HG02885 (cell line): ENCODE data around the gene WDR88.
"Not testable (repeated sequence)": the region's sequence is repeated elsewhere in the genome, so short reads cannot be mapped to it uniquely, and the experiment has no call there.

Source experiments
- ATAC-seq: cut with Tn5 transposase; IDR thresholded peaks from one replicate; pipeline ENCODE4 v1.9.1; 2021; ENCODE audit warnings: mild to moderate bottlenecking; ENCODE audit not compliant: unreplicated experiment, poor library complexity

WDR88 gene

DNA sequence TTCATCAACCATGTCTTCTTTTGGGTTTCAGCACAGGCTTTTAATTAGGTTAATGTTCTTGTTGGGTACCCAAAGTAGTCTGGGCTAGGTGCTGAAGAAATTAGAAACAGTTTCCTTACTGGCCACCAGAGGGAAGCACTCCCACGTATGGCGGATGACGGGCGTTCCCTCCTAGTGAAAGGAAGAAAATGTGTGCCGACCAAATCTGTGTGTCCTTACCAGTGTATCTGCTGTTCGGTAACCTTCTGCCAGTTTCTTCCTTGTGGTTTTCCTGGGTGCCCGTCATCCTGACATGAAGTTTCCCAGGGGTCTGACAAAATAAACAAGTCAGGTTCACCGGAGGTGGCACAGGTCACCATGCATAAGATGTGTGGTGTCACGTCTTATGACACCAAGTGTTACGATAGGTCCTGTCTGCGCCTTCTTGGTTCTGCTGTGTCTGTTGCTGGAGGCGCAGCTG lies 6.0 kb upstream of the WDR88 start:
- ATAC-seq: peak; percentile 59

DNA sequence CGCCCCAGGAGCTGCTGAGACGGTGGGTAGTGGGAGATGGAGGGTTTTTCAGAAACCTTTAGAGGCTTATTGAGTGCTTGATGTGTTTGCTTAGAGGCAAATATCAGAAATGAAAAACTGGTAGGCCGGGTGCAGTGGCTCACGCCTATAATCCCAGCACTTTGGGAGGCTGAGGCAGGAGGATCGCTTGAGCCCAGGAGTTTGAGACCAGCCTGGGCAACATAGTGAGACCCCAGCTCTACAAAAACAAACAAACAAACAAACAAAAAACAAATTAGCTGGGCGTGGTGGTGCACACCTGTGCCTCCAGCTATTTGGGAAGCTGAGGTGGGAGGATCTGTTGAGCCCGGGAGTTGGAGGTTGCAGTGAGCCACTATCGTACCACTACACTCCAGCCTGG lies 5.2 kb upstream of the WDR88 start:
- ATAC-seq: not testable (repeated sequence)

DNA sequence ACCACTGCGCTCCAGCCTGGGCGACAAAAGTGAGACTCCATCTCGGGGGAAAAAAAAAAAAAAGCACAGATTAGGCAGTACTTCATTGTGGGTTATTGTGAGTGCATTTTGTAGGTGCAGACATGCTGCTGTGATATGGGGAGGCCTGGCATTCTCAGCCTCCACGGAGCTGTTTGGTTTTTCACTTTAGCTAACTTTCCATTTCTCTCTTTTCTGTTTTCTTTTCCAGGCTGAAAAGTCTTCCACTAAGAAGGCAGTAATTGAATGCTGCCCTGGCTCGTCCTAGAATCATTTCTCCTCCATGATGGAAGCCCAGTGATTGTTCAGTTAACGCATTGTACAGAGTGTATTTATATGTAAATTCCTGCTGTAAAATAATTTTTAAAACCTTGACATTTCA lies 2.0 kb upstream of the WDR88 start:
- no peak for ATAC-seq

DNA sequence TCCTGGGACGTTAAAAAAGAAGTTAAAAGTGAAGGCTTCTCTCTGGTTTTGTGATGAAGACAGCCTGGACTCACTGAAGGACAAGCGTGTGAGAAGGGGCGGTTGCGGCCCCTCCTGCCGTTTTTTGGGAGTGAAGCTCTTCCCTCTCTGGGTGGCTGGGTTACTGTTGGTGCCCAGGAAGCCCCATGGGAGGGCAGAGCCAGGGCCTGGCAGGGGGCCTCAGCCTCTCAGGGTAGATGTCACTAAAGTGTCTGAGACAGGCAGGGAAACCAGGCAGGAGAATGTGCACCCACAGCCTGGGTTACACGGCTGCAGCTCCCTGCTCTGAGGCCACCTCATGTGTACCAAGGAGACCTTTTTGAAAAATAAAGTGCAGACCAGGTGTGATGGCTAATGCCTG lies 1.5 kb upstream of the WDR88 start:
- ATAC-seq: no peak

DNA sequence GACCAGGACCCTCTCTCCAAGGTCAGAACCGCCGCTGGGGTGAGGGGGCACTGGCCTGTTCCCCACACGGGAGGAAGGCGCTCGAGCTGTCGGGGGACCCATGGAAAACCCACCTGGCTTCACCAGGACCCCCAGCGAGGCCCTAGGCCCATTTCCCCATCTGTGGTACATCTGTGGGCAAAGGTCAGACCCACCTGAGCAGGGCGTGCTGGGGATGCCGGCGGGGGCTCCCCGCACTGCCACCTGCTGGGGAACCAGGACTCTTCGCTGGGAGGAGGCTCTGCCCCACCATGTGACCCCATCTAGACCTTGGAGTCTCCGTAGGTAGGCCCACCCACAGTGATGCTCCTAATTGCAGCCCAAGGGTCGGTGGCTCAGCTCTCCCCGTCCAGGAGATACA lies 511 bp downstream of the WDR88 start:
- no peak for ATAC-seq

DNA sequence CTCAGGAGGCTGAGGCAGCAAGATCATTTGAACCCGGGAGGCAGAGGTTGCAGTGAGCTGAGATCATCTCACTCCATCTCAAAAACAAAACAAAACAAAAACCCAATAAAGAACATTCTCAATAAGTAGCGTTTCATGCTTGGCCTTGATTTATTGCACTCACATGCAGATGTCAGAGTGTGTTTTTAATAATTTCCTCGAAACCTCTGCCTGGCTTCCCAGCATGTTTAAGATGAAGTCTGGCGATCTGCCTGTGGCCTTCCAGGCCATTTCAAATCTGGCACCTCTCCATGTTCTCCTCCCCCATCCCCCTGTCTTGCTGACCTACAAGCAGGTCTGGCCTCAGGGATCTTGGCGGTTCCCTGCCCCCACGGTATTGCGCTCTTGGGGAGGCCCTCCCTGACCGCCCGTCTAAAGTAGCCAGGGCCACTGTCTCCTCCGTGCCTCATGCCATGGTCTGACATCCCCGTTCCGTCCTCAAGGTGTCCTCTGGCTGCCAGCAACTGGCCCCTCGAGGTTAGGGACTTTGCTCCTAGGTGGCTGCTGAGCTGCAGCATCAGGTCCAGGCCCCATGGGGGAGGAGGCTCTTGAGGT lies 1.6 kb downstream of the WDR88 start:
- no peak for ATAC-seq

DNA sequence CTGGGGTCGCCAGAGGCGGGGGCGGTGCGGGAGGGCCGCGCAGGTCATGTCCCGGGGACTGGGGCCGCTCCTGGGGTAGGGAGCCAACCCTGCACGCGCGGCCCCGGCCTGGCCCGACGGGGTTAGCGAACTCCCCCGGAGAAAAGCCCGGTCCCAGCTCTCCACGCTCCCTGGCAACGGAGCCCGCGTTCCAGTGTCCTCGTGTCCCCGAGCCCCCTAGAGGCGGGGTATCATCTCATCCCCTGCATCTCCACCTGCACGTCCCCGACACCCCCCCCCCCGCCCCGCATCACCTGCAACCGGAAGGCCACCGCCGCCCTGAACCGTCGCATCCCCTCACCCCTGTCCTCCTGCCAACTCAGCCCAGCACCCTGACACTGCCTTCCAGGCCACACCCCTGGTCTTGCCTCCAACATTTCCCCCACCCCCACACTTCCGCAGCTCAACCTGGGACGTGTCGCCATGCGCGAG lies 2.7 kb downstream of the WDR88 start:
- ATAC-seq: no peak

DNA sequence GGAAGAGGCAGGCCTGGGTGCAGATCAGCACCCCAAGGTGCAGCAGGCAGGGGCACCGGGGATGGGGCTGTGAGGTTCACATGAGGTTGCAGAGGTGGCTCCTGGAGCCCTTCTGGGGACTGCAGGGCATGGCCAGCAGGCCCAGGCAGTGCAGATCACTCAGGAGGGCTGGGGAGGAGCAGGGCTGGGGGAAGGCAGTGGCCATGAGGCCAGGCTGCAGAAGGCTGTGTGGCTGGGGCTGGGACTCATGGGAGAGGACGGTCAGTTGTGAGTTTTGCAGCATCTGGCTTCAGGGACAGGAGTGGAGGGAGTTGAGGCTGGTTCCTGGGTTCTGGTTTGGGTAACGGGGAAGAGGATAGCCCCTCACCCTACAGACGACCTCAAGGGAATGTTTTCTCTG lies 7.3 kb downstream of the WDR88 start:
- no peak for ATAC-seq

DNA sequence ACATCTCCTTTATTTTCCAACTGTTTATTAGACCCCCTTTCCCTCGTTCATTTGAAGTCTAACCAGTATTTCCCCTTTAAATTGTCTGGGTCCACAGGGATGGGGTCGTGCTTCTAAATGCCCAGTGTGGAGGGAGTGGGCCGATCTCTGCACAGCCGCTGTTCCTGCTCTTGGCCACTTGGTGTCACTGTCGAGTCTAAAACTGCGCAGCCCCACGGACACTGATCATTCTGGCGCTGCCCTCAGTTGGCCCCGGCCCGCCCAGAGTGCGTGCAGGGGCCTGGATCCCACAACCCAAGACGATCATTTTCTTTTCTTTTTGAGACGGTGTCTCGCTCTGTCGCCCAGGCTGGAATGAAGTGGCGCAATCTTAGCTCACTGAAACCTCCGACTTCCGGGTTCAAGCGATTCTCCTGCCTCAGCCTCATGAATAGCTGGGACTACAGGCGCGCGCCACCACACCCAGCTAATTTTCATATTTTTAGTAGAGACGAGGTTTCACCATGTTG lies 12.0 kb downstream of the WDR88 start:
- peak; percentile 68 for ATAC-seq

DNA sequence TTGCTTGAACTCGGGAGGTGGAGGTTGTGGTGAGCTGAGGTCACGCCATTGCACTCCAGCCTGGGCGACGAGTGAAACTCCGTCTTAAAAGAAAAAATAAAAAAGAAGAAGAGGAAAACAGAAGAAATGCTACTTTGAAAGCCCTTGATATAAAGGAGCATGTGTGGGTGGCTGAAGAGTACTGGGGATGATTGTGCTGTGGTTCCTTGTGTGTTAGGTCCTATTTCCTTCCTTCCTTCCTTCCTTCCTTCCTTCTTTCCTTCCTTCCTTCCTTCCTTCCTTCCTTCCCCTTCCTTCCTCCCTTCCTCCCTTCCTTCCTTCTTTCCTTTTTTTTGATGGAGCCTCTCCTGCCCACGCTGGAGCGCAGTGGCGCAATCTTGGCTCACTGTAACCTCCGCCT lies 14.3 kb downstream of the WDR88 start:
- no peak for ATAC-seq

DNA sequence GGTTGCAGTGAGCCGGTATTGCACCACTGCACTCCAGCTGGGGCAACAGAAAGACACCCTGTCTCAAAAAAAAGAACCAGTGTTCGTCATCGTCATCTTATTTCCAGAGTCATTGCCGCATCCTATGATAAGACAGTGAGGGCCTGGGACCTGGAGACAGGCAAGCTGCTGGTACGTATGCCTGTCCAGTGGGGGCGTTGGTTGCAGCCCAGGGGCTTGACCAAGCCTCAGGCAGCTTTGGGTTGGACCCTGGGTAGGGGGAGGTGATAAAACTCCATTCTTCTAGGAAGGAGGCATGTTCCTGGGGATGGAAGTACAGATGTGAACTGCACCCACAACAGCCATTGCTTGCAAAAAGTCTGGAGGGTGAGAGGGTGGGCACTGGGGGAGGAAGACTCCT lies 15.6 kb downstream of the WDR88 start:
- no peak for ATAC-seq

DNA sequence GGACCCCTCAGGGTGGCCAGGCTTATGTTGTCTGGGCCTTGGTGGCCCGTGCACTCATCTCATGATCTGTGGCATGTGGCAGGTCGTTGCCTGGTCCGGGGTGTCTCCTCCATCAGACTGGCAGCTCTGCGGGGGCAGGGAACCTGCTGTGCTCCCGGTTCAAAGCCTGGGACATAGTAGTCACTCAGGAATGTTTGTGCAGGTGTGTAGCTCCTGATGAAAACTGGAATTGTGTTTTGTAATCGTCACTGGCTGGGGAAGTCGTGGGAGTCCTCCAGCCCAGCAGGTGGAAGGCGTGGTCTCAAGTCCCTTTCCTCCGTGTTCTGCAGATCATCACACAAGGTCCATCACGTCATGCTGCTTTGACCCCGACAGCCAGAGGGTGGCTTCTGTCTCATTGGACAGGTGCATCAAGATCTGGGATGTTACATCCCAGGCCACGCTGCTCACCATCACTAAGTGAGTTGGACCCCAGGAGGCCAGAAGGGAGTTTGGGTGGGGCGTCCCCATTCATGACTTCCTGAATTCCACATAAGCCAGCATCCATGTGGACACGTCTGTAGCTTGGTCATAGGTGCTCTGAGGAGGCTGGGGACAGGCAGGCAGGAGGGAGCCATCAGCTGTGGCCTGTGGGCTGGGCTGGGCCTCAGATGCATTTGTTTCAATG lies 19.1 kb downstream of the WDR88 start:
- no peak for ATAC-seq

DNA sequence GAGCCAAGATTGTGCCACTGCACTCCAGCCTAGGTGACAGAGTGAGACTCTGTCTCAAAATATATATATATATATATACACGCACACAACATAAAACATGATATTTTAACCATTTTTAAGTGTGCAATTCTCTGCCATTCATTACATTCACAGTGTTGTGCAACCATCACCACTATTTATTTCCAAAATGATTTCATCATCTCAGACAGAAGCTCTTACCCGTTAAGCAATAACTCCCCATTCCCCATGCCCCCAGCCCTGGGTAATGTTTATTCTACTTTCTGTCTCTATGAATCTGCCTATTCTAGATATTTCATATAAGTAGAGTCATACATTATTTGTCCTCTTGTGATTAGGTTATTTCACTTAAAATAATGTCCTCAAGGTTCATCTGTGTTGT lies 20.3 kb downstream of the WDR88 start:
- no peak for ATAC-seq

DNA sequence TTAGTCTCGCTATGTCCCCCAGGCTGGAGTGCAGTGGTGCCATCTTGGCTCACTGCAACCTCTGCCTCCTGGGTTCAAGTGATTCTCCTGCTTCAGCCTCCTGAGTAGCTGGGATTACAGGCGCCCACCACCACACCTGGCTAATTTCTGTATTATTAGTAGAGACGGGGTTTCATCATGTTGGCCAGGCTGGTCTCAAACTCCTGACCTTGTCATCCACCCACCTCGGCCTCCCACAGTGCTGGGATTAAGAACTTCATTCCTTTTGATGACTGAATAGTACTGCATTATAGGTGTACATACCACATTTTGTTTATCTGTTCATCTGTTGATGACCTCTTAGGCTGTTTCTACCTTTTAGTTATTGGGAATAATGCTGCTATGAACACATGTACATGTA lies 20.7 kb downstream of the WDR88 start:
- not testable (repeated sequence) for ATAC-seq

DNA sequence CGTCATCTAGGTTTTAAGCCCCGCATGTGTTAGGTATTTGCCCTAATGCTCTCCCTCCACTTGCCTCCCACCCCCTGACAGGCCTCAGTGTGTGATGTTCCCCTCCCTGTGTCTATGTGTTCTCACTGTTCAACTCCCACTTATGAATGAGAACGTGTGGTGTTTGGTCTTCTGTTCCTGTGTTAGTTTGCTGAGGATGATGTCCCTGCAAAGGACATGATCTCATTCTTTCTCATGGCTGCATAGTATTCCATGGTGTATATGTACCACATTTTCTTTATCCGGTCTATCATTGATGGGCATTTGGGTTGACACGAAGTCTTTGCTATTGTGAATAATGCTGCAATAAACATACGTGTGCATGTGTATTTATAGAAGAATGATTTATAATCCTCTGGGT lies 22.4 kb downstream of the WDR88 start:
- not testable (repeated sequence) for ATAC-seq

DNA sequence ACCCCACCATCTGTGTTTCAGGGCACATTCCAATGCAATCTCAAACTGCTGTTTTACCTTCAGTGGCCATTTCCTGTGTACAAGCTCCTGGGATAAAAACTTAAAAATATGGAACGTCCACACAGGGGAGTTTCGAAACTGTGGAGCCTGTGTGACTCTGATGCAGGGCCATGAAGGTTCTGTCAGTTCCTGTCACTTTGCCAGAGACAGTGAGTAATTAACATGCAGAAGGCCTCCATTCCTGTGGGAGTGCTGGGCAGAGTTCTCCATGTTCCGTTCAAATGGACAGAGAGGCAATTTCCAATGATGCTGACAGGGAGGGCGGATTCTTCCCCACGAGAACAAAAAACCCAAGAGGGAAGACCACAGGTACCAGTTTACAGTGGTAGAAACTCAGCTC lies 24.4 kb downstream of the WDR88 start:
- ATAC-seq: no peak

DNA sequence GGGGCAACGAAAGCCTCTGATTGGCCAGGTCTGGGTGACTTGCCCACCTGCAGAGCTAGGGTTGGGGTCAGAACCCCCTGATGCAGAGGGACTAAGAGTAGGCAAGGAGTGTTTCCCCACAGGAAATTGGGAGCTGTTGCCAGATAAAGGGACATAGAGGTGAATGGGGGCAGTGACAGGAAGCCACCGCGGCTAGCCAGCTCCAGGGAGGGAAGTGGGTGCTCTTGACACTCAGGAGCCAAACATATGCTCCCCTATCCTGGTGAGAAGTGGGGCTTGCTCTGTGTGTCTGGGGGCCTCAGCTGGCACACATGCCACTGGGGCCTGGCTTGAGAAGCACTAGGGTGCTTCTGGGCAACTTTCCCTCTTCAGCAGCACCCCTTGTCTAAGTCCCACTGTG lies 26.0 kb downstream of the WDR88 start:
- ATAC-seq: no peak

DNA sequence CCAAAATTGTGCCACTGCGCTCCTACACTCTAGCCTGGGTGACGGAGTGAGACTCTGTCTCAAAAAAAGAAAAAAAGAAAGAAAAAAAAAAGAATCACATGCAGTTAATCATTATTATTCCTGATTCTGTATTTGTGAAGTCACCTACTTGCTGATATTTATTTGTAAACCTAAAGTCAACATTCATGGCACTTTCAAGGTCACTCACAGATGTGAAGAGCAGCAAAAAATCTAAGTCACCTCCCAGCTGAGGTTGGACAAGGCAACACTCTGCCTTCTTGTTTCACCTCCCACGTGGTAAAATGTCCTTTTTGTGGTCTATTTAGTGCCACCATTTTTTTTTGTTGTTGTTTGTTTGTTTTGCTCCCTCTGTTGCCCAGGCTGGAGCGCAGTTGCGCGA lies 26.5 kb downstream of the WDR88 start:
- ATAC-seq: no peak

DNA sequence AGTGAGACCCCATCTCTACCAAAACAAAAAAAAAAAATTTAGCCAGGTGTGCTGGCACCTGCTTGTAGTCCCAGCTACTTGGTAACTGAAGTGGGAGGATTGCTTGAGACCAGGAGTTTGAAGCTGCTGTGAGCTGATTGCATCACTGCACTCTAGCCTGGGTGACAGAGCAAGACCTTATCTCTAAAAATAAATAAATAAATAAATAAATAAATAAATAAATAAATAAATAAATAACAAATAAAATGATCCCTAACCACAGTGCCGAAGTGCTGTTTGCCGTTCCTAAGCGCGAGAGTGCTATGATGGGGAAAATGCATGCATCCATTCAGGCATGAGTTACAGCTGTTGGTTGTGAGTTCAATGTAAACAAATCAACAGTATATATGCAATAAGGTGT lies 27.2 kb downstream of the WDR88 start:
- no peak for ATAC-seq

DNA sequence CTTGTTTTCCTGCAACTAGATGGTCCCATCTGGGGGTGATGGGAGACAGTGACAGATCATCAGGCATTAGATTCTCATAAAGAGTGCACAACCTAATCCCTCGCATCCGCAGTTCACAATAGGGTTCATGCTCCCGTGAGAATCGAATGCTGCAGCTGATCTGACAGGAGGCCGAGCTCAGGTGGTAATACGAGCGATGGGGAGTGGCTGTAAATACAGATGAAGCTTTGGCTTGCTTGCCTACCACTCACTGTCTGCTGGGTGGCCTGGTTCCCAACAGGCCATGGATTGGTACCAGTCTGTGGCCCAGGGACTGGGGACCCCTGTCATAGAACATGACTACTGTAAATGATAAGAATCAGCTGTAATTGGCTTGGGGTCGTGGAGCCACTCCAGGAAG lies 28.0 kb downstream of the WDR88 start:
- no peak for ATAC-seq

DNA sequence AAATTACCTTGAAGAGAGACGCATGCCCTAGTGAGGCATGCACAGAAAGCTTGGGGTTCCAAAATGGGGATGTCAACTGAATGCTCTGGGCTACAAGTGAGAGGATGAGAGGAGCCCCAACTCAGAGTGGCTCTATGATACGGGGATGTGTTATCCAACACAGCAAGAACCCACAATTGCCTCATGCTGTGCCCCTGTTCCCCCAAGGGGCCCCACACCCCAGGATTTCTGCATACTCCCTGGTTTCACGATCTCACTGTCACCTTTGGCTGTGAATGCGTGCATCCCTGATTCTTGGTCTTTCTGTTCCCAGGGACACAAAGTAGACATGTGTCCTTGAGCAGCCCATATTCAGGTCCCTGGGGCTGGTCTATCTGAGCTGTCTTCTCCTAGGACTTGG lies 29.3 kb downstream of the WDR88 start:
- no peak for ATAC-seq

DNA sequence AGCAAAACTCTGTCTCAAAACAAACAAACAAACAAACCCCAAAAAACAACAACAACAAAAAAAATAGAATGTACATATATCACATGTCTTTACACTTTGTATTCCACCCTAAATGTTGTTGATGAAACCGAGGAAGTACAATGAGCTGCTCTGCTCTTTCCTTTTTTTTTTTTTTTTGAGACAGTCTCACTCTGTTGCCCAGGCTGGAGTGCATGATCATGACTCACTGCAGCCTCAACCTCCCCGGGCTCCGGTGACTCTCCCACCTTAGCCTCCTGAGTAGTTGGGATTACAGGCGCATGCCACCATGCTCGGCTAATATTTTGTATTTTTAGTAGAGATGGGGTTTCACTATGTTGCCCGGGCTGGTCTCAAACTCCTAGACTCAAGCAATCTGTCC lies 31.6 kb downstream of the WDR88 start:
- ATAC-seq: no peak
